Heart right ventricle (tissue), 16 donors: ENCODE data around the gene PLGLB2. TPM values are rescaled to one million over a fixed set of nuclear protein-coding genes. Genes with fewer than 3 reads are reported as not detected.
"Not testable (repeated sequence)": the region's sequence is repeated elsewhere in the genome, so short reads cannot be mapped to it uniquely, and the experiment has no call there.

Experiments
- ATAC-seq, 8 donors: fragments of 200-7000 bp; cut with Tn5 transposase; one replicate each; pipeline ENCODE4 v1.9.1; 2020; ENCODE audit warnings: mild to moderate bottlenecking in 8 of 8, moderate library complexity in 8 of 8, moderate number of reproducible peaks in 1 of 8
- DNase-seq, 2 donors: peaks; one replicate each; pipeline ENCODE4 v3.0.0-alpha.2; 2020
- H3K27ac ChIP-seq, 10 donors: fragments of 200-600 bp; sonication (generic) in 2 of 10; one replicate each; pipeline versions ENCODE4 v1.5.0 to v1.8.0; 2020 to 2022; ENCODE audit warnings: mild to moderate bottlenecking in 3 of 10
- H3K27me3 ChIP-seq, 7 donors: fragments of 200-600 bp; one replicate each; pipeline ENCODE4 v1.8.0; 2021 to 2022; ENCODE audit warnings: mild to moderate bottlenecking in 2 of 7
- H3K36me3 ChIP-seq, 9 donors: fragments of 200-600 bp; sonication (generic) in 1 of 9; one replicate each; pipeline versions ENCODE4 v1.5.0 to v1.8.0; 2020 to 2022; ENCODE audit warnings: mild to moderate bottlenecking in 2 of 9
- H3K4me1 ChIP-seq, 9 donors: fragments of 200-600 bp; sonication (generic) in 1 of 9; one replicate each; pipeline versions ENCODE4 v1.5.0 to v1.8.0; 2020 to 2022; ENCODE audit warnings: mild to moderate bottlenecking in 4 of 9
- H3K4me3 ChIP-seq, 10 donors: fragments of 200-600 bp; sonication (generic) in 2 of 10; one replicate each; pipeline versions ENCODE4 v1.5.0 to v1.8.0; 2020 to 2022; ENCODE audit warnings: mild to moderate bottlenecking in 7 of 10, moderate library complexity in 2 of 10
- H3K9me3 ChIP-seq, 11 donors: fragments of 200-600 bp in 10 of 11; sonication (generic) in 2 of 11; one replicate each; pipeline versions ENCODE4 v1.5.0 to v1.8.0; 2013 to 2022; ENCODE audit warnings: mild to moderate bottlenecking in 2 of 11, control low read depth in 1 of 11, moderate library complexity in 1 of 11
- WGBS, 2 donors: extraction: QIAGEN DNeasy Blood & Tissue Kit; methylation state at CpG; one replicate each; pipeline ENCODE4 v1.1.7; 2013; ENCODE audit warnings: inconsistent platforms in 1 of 2; 5-methylcytosine and 5-hydroxymethylcytosine counted together
- intact Hi-C, 10 donors: fragments of 100-400 bp; cut with DNase I; formaldehyde crosslinking; loops; one replicate each; pipeline versions ENCODE4 v1.11.1 to v1.14.2; 2022
- long read RNA-seq, 3 donors: library from polyadenylated mRNA; unstranded; transcript quantifications; one replicate each; pipeline ENCODE4 v2.0.0, GENCODE V29; 2020 to 2021
- polyA plus RNA-seq, 2 donors: library from polyadenylated mRNA; stranded (reverse); fragments of 200-250 nt; gene quantifications; one replicate each; pipeline ENCODE4 v1.2.3, GENCODE V29; 2013
- total RNA-seq, 10 donors: library from RNA; stranded (reverse); fragmentation: NEBNext Ultra II Directional in 3 of 10; extraction: Animal tissue kit (Norgen Biotek cat#: 25700) in 3 of 10; gene quantifications; one replicate each; pipeline versions ENCODE4 v1.2.1 to v1.2.4, GENCODE V29; 2021 to 2023
- donor health status: Arrhythmogenic right ventricular cardiomyopathy.
- donor health status: ischemic (EF 13 %, LVEDD 7.1; RV severe dilation, severe dysfunction).
- donor health status: healthy with polysubstance abuse.
- donor health status: DM: no; HTN: yes; CAD: no.
- donor health status: DM: no; HTN: no; CAD: no.
- donor health status: ischemic (EF 25% LVEDD 6.9; RV normal size, moderate dysfunction).
- donor health status: ischemic (EF 25% LVEDD 5.7; RV mildly dilated, moderate dysfunction).
- donor health status: healthy.
- donor health status: DM: yes; HTN: yes; CAD: no.
- donor health status: Ischemic cardiomyopathy.
- donor health status: ischemic (EF 35%, LVEDD 5.7; RV mildly dilated, moderate dysfunction).
- donor health status: nonischemic (EF 11% LVEDD 7.7; RV severe dilation, severe dysfunction).
- donor health status: DM: yes; HTN: yes; CAD: no.
- donor health status: PGD.
- donor health status: ischemic (EF 29% LVEDD 5.4; RV normal size, mild dysfunction).
- donor health status: nonischemic (EF 23%, LVEDD 6.1; RV moderate dilation, normal function).

The PLGLB2 gene
- total RNA-seq (1 to 10 TPM in 3 of 10 donors, under 1 TPM in 2, not detected in 5; 0.13 to 1.8 (median 1.0) TPM), polyA plus RNA-seq (1 to 10 TPM in 1 of 2 donors, under 1 TPM in 1; 0.78 to 5.3 TPM)
- long read RNA-seq, donor 1: 0 reads
- long read RNA-seq, donor 2: 0 reads
- long read RNA-seq, donor 3: 0 reads

DNA sequence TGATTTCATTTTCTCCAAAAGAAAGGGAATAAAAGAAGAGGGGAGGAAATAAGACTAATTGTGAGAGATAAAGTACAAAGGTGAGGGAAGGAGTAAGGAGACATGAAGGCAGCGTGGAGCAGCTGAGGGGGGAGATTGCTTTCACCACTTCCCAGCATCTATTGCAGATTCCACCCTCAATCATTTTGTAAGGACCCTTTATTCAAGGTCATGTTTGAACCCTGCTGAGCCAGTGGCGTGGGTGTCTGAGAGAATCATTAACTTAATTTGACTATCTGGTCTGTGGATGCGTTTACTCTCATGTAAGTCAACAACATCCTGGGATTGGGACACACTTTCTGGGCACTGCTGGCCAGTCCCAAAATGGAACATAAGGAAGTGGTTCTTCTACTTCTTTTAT, at the start of gene PLGLB2:
TSS of gene PLGLB2 (plus strand) at position 297 of the 400 bp plus-strand sequence. CDS start at position 364, 67 bp downstream.
- H3K36me3 ChIP-seq, H3K4me3 ChIP-seq, ATAC-seq, intact Hi-C loops, H3K27me3 ChIP-seq, H3K9me3 ChIP-seq, DNase-seq, H3K27ac ChIP-seq, H3K4me1 ChIP-seq: not testable (repeated sequence)
- 96 to 100% methylated on average over 1 of the region's 3 CpGs for WGBS, 2 donors

DNA sequence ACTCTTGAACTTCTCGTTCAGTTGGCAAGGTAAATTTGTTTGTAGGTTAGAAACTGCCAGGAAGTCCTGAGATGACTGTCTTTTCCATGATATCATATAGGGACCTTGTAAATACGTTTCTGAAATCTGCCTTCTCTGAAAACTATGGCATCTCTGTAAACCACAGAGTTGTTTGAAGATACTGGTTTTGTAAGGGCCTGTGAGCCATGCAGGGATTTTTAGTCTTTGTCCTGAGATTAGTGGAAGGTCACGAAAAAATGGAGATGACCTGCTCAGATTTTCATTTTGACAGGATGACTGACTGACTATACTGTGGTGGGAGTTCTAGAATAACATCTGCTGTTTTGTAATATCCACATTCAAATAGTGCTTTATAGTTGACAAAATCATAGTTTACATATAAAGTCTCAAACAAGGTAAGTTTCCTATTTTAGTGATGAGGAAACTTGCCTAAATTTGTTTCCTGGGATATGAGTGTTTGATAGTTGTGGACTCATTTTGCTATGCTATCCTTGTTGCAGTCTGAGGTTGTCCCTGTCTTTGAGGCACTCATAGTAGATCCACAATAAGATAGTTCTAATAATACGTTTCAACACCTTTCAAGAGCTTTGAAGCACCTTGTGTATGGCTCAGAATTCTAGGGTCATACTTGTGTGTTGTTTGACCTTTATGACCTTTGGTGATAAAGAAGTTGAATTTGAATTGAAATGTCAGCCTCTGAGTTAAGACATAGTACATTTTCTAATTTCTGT, 43.1 kb upstream of the PLGLB2 start:
- H3K4me3 ChIP-seq, H3K9me3 ChIP-seq, ATAC-seq, H3K4me1 ChIP-seq, intact Hi-C loops, H3K27ac ChIP-seq, H3K27me3 ChIP-seq, DNase-seq, H3K36me3 ChIP-seq: not testable (repeated sequence)
- WGBS, 2 donors: 65 to 81% methylated on average over 2 of the region's 4 CpGs

DNA sequence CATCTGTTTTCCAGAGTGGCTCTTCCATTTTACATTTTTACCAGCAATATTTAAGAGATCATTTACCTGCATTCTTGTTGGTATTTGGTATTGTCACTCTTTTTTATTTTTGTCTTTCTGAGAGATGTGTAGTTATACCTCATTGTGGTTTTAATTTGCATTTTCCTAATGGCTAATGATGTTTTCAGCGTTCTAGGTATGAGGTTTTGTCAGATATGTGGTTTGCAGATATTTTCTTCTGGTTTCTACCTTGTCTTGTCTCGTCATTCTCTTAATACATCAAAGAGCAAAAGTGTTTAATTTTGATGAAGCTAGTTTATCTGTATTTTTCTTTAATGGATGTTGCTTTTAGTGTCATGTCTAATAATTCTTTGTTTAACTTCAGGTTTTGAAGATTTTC, 39.5 kb upstream of the PLGLB2 start:
- ATAC-seq, DNase-seq, H3K9me3 ChIP-seq, H3K27me3 ChIP-seq, H3K36me3 ChIP-seq, H3K4me1 ChIP-seq, H3K4me3 ChIP-seq, H3K27ac ChIP-seq, intact Hi-C loops: not testable (repeated sequence)
- WGBS, 2 donors: 88 to 92% methylated on average over 2 of the region's 2 CpGs

DNA sequence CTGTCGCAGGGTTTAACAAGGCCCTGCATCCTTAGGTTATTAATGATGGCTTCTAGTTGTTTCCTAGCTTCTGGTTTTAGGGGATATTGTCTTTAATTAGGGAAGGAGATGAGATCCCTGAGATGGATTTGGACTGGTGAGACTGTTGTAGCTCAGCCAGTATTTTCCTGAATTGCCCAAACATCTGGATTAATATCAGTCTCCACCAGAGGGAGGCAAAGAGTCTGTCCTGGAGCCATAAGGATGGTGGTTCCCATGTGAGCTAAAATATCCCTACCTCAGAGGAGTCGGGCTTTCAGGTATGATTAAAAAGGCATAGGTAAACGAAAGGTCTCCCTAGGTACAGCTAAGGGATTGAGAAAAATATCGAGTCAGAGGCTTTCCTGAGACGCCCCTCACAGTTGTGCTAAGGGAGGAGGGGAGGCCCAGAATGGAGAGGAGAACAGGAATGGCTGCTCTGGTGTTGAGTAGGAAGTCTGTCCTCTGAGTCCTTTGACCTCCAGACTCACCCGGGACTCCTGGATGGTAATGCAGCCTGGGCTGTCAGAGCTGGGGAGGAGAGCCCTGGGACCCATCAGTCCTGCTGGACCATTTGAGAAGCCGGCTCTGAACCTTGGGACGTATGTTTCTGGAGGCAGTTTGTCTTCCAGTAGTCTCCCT, 19.8 kb upstream of the PLGLB2 start:
- DNase-seq, H3K4me1 ChIP-seq, H3K36me3 ChIP-seq, H3K27ac ChIP-seq, intact Hi-C loops, H3K4me3 ChIP-seq, H3K9me3 ChIP-seq, H3K27me3 ChIP-seq: not testable (repeated sequence)
- ATAC-seq: peak in 4 of 8 donors; percentile 29 to 52 (median 40)
- no CpG with 5 or more reads among the region's 8 CpGs for WGBS, 2 donors

DNA sequence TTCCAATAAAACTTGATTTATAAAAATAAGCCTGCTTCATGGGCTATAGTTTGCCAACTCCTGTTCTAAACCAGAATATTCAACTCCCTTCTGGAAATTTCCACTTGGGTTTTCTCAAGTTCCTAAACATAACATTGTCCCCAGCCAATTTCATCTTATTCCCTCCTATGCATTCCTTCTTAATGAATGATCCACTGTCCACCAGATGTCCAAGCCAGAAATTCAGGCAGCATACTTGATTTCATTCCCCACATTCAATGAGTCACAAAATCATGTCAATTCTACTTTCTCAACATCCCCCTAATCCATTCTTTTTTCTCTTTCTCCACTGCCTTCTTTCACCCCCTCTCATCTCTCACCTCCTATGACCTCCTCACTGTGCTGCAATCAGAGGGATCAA, 7.0 kb upstream of the PLGLB2 start:
- intact Hi-C loops, H3K9me3 ChIP-seq, H3K36me3 ChIP-seq, H3K27ac ChIP-seq, H3K27me3 ChIP-seq, H3K4me1 ChIP-seq, DNase-seq, H3K4me3 ChIP-seq: not testable (repeated sequence)
- ATAC-seq: peak in 1 of 8 donors; percentile 33

DNA sequence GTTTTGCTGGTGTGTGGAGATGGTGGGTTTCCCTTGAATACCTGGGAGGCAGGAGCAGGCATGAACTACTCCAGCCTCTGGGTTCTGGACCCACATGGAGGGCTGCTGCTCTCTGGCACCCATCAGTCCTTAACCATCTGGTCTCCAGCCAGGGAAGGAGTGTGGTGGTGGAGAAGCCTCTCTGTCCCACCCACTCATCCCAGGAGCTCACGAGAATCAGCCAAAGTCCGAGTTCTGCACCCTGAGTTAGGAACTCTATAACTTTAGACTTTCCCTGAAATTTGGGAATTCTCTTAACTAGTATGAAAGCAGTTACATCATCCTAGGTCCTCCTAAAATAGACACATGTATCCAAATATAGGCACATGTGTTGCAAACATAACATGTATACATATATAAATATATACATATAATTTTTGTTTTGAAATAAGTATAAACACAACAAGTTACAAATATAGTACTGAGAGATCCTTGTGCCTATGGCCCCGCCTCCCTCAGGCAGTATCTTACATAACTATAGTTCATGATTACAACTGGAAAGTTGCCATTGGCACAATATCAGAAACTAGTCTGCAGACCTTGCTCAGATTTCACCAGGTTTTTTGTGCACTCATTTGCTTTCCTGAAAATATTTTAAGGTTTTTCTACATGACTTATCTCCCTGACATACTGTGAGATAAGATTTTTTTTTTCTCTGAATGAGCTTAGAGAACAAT, 5.3 kb upstream of the PLGLB2 start:
- no CpG with 5 or more reads among the region's 3 CpGs for WGBS, 2 donors
- peak in 4 of 8 donors; percentile 62 to 82 (median 68) for ATAC-seq

DNA sequence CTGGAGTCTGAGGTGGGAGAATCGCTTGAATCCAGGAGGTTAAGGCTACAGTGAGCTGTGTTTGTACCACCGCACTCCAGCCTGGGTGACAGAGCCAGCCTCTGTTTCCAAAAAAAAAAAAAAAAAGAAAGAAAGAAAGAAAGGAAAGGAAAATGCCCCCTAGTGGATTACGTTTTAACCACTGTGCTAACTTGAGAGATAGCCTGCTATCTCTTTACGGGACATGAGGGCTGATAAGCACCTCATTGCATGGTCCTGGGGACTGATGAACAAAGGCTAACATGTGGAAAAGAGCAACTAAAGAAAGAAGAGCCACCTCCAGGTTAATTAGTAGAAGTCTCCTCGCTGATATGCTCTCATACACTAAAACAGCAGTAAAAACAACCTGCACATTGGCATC, 4.2 kb upstream of the PLGLB2 start:
- 62 to 78% methylated on average over 1 to 3 of the region's 5 CpGs for WGBS, 2 donors
- H3K4me3 ChIP-seq, H3K36me3 ChIP-seq, DNase-seq, H3K9me3 ChIP-seq, H3K27ac ChIP-seq, H3K27me3 ChIP-seq, ATAC-seq, intact Hi-C loops, H3K4me1 ChIP-seq: not testable (repeated sequence)

More for the DNA sequence above, 5.3 kb upstream of the PLGLB2 start:
- H3K4me3 ChIP-seq, H3K4me1 ChIP-seq, DNase-seq, intact Hi-C loops, H3K27ac ChIP-seq, H3K36me3 ChIP-seq, H3K27me3 ChIP-seq, H3K9me3 ChIP-seq: not testable (repeated sequence)

DNA sequence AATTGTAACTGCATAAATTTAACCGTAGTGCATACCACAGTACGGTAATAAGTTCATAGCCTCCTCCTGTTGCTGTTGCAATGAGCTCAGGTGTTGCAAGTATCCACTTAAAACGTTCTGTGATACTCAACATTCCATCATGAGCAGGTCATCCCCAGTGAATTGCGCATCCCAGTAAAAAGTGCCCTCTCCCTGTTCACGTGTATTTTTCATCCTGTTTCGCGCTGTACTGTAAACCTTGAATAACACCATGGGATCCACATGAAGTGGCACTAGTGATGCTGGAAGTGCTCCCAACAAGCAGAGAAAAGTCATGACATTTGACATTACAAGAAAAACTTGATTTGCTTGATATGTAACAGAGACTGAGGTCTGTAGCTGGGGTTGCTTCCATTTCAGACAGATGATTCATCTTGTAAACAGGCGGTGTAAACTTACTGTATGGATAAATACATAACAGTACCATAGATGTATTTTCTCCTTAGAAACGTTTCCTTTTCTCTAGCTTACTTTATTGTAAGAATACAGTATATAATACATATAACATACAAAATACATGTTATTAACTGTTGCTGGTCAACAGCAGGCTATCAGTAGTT, 2.4 kb upstream of the PLGLB2 start:
- H3K4me1 ChIP-seq, H3K27me3 ChIP-seq, H3K27ac ChIP-seq, H3K36me3 ChIP-seq, H3K9me3 ChIP-seq, DNase-seq, intact Hi-C loops, H3K4me3 ChIP-seq, ATAC-seq: not testable (repeated sequence)
- WGBS, 2 donors: 88 to 91% methylated on average over 4 of the region's 9 CpGs

DNA sequence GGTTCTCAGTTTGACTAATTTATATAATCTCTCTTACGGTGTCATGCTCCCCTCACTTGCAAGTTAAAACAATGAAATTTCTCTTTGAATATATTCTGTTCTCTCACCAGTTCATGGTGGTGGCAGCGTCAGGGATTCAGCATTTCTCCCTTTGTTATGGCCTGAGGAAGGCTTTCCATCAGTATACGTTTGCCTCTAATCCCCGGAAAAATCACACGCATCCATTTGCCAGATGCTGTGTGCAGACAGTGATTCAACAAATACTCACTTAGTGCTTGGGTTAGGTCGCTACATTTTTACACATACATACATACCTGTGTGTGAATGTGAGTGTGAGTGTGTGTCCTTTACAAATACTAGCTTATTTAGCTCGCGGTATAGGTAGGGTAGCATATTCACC, 637 bp downstream of the PLGLB2 start:
- H3K27me3 ChIP-seq, H3K27ac ChIP-seq, H3K36me3 ChIP-seq, H3K4me1 ChIP-seq, H3K9me3 ChIP-seq, ATAC-seq, DNase-seq, H3K4me3 ChIP-seq, intact Hi-C loops: not testable (repeated sequence)
- 88 to 96% methylated on average over 2 of the region's 8 CpGs for WGBS, 2 donors

DNA sequence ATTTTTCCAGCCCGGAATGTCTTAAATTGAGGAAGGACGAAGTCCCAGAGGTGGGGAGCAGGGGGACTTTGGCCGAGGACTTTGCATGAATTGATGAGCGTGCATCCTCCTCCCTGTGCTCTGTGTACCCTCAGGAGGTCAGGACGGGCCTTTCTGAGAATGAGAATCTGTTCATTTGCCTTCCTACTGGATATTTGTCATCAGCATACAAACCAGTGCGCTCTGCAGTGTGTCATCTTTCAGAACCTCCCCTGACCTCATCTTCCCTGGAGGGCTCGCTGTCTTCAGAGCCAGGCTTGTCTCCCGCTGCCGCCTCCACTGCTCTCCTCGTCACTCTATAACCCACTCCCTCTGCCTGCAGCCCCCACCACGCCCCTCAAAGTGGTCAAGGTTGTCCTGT, 2.7 kb downstream of the PLGLB2 start:
- not testable (repeated sequence) for H3K9me3 ChIP-seq, ATAC-seq
- 82 to 91% methylated on average over 5 to 6 of the region's 11 CpGs for WGBS, 2 donors

DNA sequence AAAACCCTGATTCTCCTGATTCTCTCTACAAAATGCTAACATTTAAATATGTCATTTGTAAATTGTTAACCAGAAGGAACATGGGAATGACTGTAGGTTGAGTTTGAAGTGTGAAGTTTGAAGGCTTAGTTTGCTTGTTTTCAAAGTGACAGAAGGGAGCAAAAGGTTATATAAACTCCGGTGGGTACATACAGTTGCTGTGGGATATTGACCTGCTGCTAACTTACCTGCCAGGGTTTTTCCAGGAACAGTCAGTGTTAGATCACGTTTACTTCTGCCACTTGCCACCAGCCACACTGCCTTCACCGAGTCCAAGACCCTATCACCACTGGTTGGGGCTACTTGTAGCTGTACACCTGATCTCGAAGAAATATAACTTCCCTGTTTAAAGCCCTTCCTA, 6.9 kb downstream of the PLGLB2 start:
- H3K36me3 ChIP-seq: not testable (repeated sequence)

More for the DNA sequence above, 2.7 kb downstream of the PLGLB2 start:
- H3K27ac ChIP-seq, DNase-seq, H3K36me3 ChIP-seq, H3K4me3 ChIP-seq, intact Hi-C loops, H3K27me3 ChIP-seq, H3K4me1 ChIP-seq: not testable (repeated sequence)

More for the DNA sequence above, 6.9 kb downstream of the PLGLB2 start:
- H3K4me1 ChIP-seq, H3K27me3 ChIP-seq, H3K27ac ChIP-seq, H3K9me3 ChIP-seq, DNase-seq, H3K4me3 ChIP-seq, intact Hi-C loops, ATAC-seq: not testable (repeated sequence)
- 76 to 89% methylated on average over 2 to 3 of the region's 4 CpGs for WGBS, 2 donors
